Upper lobe of left lung (tissue), 6 donors: ENCODE data around the gene MRPS27. TPM values are rescaled to one million over a fixed set of nuclear protein-coding genes. Genes with fewer than 3 reads are reported as not detected.

Source experiments
- ATAC-seq, 2 donors: fragments of 200-7000 bp; cut with Tn5 transposase; one replicate each; pipeline ENCODE4 v1.9.1; 2022; ENCODE audit warnings: mild to moderate bottlenecking in 2 of 2, moderate library complexity in 2 of 2; ENCODE audit not compliant: low FRiP score in 2 of 2
- DNase-seq, 2 donors: peaks; one replicate each; pipeline ENCODE4 v3.0.0-alpha.2; 2019 to 2020
- H3K27ac ChIP-seq, 4 donors: fragments of 200-600 bp; sonication (generic); one replicate each; pipeline ENCODE4 v1.5.1; 2016 to 2019
- H3K27me3 ChIP-seq, 4 donors: fragments of 200-600 bp; sonication (generic); one replicate each; pipeline ENCODE4 v1.5.1; 2017 to 2019
- H3K36me3 ChIP-seq, 4 donors: fragments of 200-600 bp; sonication (generic); one replicate each; pipeline ENCODE4 v1.5.1; 2016 to 2019
- H3K4me1 ChIP-seq, 4 donors: fragments of 200-600 bp; sonication (generic); one replicate each; pipeline ENCODE4 v1.5.1; 2018 to 2019
- H3K4me3 ChIP-seq, 4 donors: fragments of 200-600 bp; sonication (generic); one replicate each; pipeline ENCODE4 v1.5.1; 2017 to 2019; ENCODE audit warnings: mild to moderate bottlenecking in 2 of 4, moderate library complexity in 1 of 4
- H3K9me3 ChIP-seq, 4 donors: fragments of 200-600 bp; sonication (generic); one replicate each; pipeline ENCODE4 v1.5.1; 2018 to 2019
- CTCF ChIP-seq, 6 experiments: fragments of 450-650 bp in 4 of 6; fragments of 200-600 bp in 2 of 6; sonication (generic) in 2 of 6; IDR thresholded peaks; one replicate each; pipeline ENCODE4 v1.5.1; 2016 to 2019; ENCODE audit warnings: antibody characterized with exemption in 6 of 6
- EP300 ChIP-seq, 4 donors: sonication (generic); formaldehyde crosslinking; IDR thresholded peaks; one replicate each; pipeline ENCODE4 v1.5.1; 2017; ENCODE audit warnings: antibody characterized with exemption in 4 of 4, control low read depth in 2 of 4
- POLR2A ChIP-seq, 4 donors: fragments of 450-650 bp; IDR thresholded peaks; one replicate each; pipeline ENCODE4 v1.5.1; 2016 to 2017; ENCODE audit warnings: antibody characterized with exemption in 4 of 4, mild to moderate bottlenecking in 2 of 4
- POLR2AphosphoS5 ChIP-seq, 2 donors: sonication (generic); formaldehyde crosslinking; IDR thresholded peaks; one replicate each; pipeline ENCODE4 v1.5.1; 2017; ENCODE audit warnings: antibody characterized with exemption in 2 of 2
- WGBS, 2 donors: methylation state at CpG; one replicate each; pipeline ENCODE4 v1.1.5; 2017 to 2018; 5-methylcytosine and 5-hydroxymethylcytosine counted together
- total RNA-seq, 6 donors: library from RNA; depleted of rRNA in 4 of 6; stranded (reverse); fragments of >200 nt in 4 of 6; gene quantifications; one replicate each; pipeline versions ENCODE4 v1.1.0 to v1.2.1, GENCODE V29; 2016 to 2021
- donor health status: DM: no; HTN: no; CAD: no; lungs with moderate emphysema.
- donor health status: DM: no; HTN: yes; CAD: no; lungs with severe emphysema.

MRPS27 gene
- total RNA-seq, 6 donors from 2014 or later: 15.7 to 36.9 (median 34.4) TPM

GRCh38 chr5:72232838-72233237 lies 87.2 kb downstream of the MRPS27 start:
- 92 to 93% methylated on average over 2 of the region's 2 CpGs for WGBS, 2 donors
- H3K27ac ChIP-seq: no peak overlapping the region
- TF ChIP-seq CTCF (IDR thresholded peaks at IDR 0.05) (no peak), POLR2AphosphoS5 (IDR thresholded peaks at IDR 0.05) (no peak), POLR2A (IDR thresholded peaks at IDR 0.05) (no peak), EP300 (IDR thresholded peaks at IDR 0.05) (no peak)

GRCh38 chr5:72231991-72232703 lies 87.9 kb downstream of the MRPS27 start:
- no peak overlapping the region for H3K4me3 ChIP-seq
- H3K9me3 ChIP-seq: no peaks in the 10 kb centered on the region
- H3K4me1 ChIP-seq: peaks cover 0 to 23% (median 3%) of the 10 kb centered on the region in 4 donors
- WGBS, 2 donors: 65 to 67% methylated on average over 6 of the region's 6 CpGs
- ATAC-seq (no peak), DNase-seq (no peak)
- no peak for TF ChIP-seq POLR2AphosphoS5 (IDR thresholded peaks at IDR 0.05)
- no peak for TF ChIP-seq POLR2A (IDR thresholded peaks at IDR 0.05)
- TF ChIP-seq CTCF (IDR thresholded peaks at IDR 0.05): no peak
- TF ChIP-seq EP300 (IDR thresholded peaks at IDR 0.05): no peak
- no peak overlapping the region for H3K27ac ChIP-seq
- H3K27me3 ChIP-seq: no peaks in the 10 kb centered on the region
- H3K36me3 ChIP-seq: peaks cover 0 to 27% (median 0%) of the 10 kb centered on the region in 4 donors

More at GRCh38 chr5:72232838-72233237, 87.2 kb downstream of the MRPS27 start:
- H3K27me3 ChIP-seq: no peaks in the 10 kb centered on the region
- peaks cover 0 to 23% (median 3%) of the 10 kb centered on the region in 4 donors for H3K4me1 ChIP-seq
- ATAC-seq (no peak), DNase-seq (no peak)
- H3K9me3 ChIP-seq: no peaks in the 10 kb centered on the region
- no peak overlapping the region for H3K4me3 ChIP-seq
- H3K36me3 ChIP-seq: peaks cover 0 to 27% (median 2%) of the 10 kb centered on the region in 4 donors

- H3K27me3 ChIP-seq: no peaks in the 10 kb centered on the region
- no peak for ATAC-seq
These were observed 91.1 kb downstream of the MRPS27 start for GRCh38 chr5:72228960-72229359.

GRCh38 chr5:72226950-72227349 lies 93.1 kb downstream of the MRPS27 start:
- no peaks in the 10 kb centered on the region for H3K27me3 ChIP-seq
- no peak for ATAC-seq
- peaks cover 7 to 61% (median 30%) of the 10 kb centered on the region in 4 donors for H3K36me3 ChIP-seq
- no peak overlapping the region for H3K4me3 ChIP-seq
- WGBS, 2 donors: 88 to 100% methylated on average over 1 to 2 of the region's 2 CpGs
- no peak for TF ChIP-seq POLR2AphosphoS5 (IDR thresholded peaks at IDR 0.05)
- no peak for TF ChIP-seq EP300 (IDR thresholded peaks at IDR 0.05)
- no peak for TF ChIP-seq CTCF (IDR thresholded peaks at IDR 0.05)
- no peak for TF ChIP-seq POLR2A (IDR thresholded peaks at IDR 0.05)
- no peak overlapping the region for H3K27ac ChIP-seq
- H3K9me3 ChIP-seq: no peaks in the 10 kb centered on the region
- peaks cover 0 to 4% (median 0%) of the 10 kb centered on the region in 4 donors for H3K4me1 ChIP-seq
- no peak for DNase-seq

More at GRCh38 chr5:72228960-72229359, 91.1 kb downstream of the MRPS27 start:
- 61 to 73% methylated on average over 3 of the region's 3 CpGs for WGBS, 2 donors
- TF ChIP-seq POLR2A (IDR thresholded peaks at IDR 0.05): no peak
- peaks cover 0 to 44% (median 19%) of the 10 kb centered on the region in 4 donors for H3K36me3 ChIP-seq
- H3K27ac ChIP-seq: no peak overlapping the region
- no peak overlapping the region for H3K4me3 ChIP-seq
- no peak for DNase-seq
- H3K4me1 ChIP-seq: peaks cover 0 to 13% (median 0%) of the 10 kb centered on the region in 4 donors
- no peaks in the 10 kb centered on the region for H3K9me3 ChIP-seq

- H3K4me1 ChIP-seq: no peaks in the 10 kb centered on the region
- no peak for TF ChIP-seq CTCF (IDR thresholded peaks at IDR 0.05)
- no peak for TF ChIP-seq EP300 (IDR thresholded peaks at IDR 0.05)
- TF ChIP-seq POLR2AphosphoS5 (IDR thresholded peaks at IDR 0.05): no peak
- no peak for TF ChIP-seq POLR2A (IDR thresholded peaks at IDR 0.05)
- DNase-seq (no peak), ATAC-seq (no peak)
- no peak overlapping the region for H3K4me3 ChIP-seq
- H3K27ac ChIP-seq: no peak overlapping the region
- no peaks in the 10 kb centered on the region for H3K27me3 ChIP-seq
- no peaks in the 10 kb centered on the region for H3K9me3 ChIP-seq
- WGBS, 2 donors: 91 to 94% methylated on average over 3 of the region's 3 CpGs
- peaks cover 11 to 71% (median 39%) of the 10 kb centered on the region in 4 donors for H3K36me3 ChIP-seq
These were observed 94.3 kb downstream of the MRPS27 start for GRCh38 chr5:72225741-72226140.
